ENCODE results near the gene GRID1.

- TF ChIP-seq, protein P1, sequence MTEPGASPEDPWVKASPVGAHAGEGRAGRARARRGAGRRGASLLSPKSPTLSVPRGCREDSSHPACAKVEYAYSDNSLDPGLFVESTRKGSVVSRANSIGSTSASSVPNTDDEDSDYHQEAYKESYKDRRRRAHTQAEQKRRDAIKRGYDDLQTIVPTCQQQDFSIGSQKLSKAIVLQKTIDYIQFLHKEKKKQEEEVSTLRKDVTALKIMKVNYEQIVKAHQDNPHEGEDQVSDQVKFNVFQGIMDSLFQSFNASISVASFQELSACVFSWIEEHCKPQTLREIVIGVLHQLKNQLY (CRISPR knock-in tag; IDR thresholded peaks at IDR 0.05): no peak
- TF ChIP-seq, protein P2, sequence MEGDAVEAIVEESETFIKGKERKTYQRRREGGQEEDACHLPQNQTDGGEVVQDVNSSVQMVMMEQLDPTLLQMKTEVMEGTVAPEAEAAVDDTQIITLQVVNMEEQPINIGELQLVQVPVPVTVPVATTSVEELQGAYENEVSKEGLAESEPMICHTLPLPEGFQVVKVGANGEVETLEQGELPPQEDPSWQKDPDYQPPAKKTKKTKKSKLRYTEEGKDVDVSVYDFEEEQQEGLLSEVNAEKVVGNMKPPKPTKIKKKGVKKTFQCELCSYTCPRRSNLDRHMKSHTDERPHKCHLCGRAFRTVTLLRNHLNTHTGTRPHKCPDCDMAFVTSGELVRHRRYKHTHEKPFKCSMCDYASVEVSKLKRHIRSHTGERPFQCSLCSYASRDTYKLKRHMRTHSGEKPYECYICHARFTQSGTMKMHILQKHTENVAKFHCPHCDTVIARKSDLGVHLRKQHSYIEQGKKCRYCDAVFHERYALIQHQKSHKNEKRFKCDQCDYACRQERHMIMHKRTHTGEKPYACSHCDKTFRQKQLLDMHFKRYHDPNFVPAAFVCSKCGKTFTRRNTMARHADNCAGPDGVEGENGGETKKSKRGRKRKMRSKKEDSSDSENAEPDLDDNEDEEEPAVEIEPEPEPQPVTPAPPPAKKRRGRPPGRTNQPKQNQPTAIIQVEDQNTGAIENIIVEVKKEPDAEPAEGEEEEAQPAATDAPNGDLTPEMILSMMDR (IDR thresholded peaks at IDR 0.05): no peak
- TF ChIP-seq, protein P3, sequence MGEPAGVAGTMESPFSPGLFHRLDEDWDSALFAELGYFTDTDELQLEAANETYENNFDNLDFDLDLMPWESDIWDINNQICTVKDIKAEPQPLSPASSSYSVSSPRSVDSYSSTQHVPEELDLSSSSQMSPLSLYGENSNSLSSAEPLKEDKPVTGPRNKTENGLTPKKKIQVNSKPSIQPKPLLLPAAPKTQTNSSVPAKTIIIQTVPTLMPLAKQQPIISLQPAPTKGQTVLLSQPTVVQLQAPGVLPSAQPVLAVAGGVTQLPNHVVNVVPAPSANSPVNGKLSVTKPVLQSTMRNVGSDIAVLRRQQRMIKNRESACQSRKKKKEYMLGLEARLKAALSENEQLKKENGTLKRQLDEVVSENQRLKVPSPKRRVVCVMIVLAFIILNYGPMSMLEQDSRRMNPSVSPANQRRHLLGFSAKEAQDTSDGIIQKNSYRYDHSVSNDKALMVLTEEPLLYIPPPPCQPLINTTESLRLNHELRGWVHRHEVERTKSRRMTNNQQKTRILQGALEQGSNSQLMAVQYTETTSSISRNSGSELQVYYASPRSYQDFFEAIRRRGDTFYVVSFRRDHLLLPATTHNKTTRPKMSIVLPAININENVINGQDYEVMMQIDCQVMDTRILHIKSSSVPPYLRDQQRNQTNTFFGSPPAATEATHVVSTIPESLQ (CRISPR knock-in tag; IDR thresholded peaks at IDR 0.05): no peak
- TF ChIP-seq USF2 (CRISPR knock-in tag; IDR thresholded peaks at IDR 0.05): no peak
- TF ChIP-seq, protein P4, sequence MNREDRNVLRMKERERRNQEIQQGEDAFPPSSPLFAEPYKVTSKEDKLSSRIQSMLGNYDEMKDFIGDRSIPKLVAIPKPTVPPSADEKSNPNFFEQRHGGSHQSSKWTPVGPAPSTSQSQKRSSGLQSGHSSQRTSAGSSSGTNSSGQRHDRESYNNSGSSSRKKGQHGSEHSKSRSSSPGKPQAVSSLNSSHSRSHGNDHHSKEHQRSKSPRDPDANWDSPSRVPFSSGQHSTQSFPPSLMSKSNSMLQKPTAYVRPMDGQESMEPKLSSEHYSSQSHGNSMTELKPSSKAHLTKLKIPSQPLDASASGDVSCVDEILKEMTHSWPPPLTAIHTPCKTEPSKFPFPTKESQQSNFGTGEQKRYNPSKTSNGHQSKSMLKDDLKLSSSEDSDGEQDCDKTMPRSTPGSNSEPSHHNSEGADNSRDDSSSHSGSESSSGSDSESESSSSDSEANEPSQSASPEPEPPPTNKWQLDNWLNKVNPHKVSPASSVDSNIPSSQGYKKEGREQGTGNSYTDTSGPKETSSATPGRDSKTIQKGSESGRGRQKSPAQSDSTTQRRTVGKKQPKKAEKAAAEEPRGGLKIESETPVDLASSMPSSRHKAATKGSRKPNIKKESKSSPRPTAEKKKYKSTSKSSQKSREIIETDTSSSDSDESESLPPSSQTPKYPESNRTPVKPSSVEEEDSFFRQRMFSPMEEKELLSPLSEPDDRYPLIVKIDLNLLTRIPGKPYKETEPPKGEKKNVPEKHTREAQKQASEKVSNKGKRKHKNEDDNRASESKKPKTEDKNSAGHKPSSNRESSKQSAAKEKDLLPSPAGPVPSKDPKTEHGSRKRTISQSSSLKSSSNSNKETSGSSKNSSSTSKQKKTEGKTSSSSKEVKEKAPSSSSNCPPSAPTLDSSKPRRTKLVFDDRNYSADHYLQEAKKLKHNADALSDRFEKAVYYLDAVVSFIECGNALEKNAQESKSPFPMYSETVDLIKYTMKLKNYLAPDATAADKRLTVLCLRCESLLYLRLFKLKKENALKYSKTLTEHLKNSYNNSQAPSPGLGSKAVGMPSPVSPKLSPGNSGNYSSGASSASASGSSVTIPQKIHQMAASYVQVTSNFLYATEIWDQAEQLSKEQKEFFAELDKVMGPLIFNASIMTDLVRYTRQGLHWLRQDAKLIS (CRISPR knock-in tag; IDR thresholded peaks at IDR 0.05; ENCODE audit: borderline replicate concordance): no peak
- TF ChIP-seq JUN (CRISPR knock-in tag; IDR thresholded peaks at IDR 0.05): no peak
- no peak for TF ChIP-seq HMGA2 (CRISPR knock-in tag; IDR thresholded peaks at IDR 0.05)
- TF ChIP-seq, protein P5, sequence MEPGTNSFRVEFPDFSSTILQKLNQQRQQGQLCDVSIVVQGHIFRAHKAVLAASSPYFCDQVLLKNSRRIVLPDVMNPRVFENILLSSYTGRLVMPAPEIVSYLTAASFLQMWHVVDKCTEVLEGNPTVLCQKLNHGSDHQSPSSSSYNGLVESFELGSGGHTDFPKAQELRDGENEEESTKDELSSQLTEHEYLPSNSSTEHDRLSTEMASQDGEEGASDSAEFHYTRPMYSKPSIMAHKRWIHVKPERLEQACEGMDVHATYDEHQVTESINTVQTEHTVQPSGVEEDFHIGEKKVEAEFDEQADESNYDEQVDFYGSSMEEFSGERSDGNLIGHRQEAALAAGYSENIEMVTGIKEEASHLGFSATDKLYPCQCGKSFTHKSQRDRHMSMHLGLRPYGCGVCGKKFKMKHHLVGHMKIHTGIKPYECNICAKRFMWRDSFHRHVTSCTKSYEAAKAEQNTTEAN (CRISPR knock-in tag; IDR thresholded peaks at IDR 0.05): no peak
- TF ChIP-seq, protein P6, sequence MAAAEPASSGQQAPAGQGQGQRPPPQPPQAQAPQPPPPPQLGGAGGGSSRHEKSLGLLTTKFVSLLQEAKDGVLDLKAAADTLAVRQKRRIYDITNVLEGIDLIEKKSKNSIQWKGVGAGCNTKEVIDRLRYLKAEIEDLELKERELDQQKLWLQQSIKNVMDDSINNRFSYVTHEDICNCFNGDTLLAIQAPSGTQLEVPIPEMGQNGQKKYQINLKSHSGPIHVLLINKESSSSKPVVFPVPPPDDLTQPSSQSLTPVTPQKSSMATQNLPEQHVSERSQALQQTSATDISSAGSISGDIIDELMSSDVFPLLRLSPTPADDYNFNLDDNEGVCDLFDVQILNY (CRISPR knock-in tag; IDR thresholded peaks at IDR 0.05): no peak
- TF ChIP-seq SP1 (CRISPR knock-in tag; conservative IDR thresholded peaks at IDR 0.05): no peak
- no peak for TF ChIP-seq CREB1 (CRISPR knock-in tag; IDR thresholded peaks at IDR 0.05)
- TF ChIP-seq ZNF263 (CRISPR knock-in tag; IDR thresholded peaks at IDR 0.05; ENCODE audit: low read depth): no peak
- TF ChIP-seq FOXK1 (CRISPR knock-in tag; IDR thresholded peaks at IDR 0.05): no peak
- TF ChIP-seq, protein P7, sequence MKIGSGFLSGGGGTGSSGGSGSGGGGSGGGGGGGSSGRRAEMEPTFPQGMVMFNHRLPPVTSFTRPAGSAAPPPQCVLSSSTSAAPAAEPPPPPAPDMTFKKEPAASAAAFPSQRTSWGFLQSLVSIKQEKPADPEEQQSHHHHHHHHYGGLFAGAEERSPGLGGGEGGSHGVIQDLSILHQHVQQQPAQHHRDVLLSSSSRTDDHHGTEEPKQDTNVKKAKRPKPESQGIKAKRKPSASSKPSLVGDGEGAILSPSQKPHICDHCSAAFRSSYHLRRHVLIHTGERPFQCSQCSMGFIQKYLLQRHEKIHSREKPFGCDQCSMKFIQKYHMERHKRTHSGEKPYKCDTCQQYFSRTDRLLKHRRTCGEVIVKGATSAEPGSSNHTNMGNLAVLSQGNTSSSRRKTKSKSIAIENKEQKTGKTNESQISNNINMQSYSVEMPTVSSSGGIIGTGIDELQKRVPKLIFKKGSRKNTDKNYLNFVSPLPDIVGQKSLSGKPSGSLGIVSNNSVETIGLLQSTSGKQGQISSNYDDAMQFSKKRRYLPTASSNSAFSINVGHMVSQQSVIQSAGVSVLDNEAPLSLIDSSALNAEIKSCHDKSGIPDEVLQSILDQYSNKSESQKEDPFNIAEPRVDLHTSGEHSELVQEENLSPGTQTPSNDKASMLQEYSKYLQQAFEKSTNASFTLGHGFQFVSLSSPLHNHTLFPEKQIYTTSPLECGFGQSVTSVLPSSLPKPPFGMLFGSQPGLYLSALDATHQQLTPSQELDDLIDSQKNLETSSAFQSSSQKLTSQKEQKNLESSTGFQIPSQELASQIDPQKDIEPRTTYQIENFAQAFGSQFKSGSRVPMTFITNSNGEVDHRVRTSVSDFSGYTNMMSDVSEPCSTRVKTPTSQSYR (CRISPR knock-in tag; IDR thresholded peaks at IDR 0.05): no peak
Observed at GRCh38 chr10:85620807-85621206, 745.8 kb downstream of the GRID1 start.

Data from WTC11 (cell line).